Neural crest cell (in vitro differentiated cells): Measurements from ENCODE around the gene BCL2L12. TPM values are rescaled to one million over a fixed set of nuclear protein-coding genes. Genes with fewer than 3 reads are reported as not detected.

Experiments used
- DNase-seq: peaks from one replicate; pipeline ENCODE4 v3.0.0; 2021; ENCODE audit warnings: low read depth, mixed read lengths, low spot score
- H3K27ac Mint-ChIP-seq: one replicate; pipeline ENCODE4 v1.8.0; 2021; ENCODE audit warnings: mild to moderate bottlenecking, mixed read lengths; ENCODE audit not compliant: unreplicated experiment
- H3K27me3 Mint-ChIP-seq: 2 replicates; pipeline ENCODE4 v1.8.0; 2021; ENCODE audit warnings: low read depth, mild to moderate bottlenecking, mixed read lengths
- H3K36me3 Mint-ChIP-seq: 2 replicates; pipeline ENCODE4 v1.8.0; 2021; ENCODE audit warnings: low read depth, mild to moderate bottlenecking, mixed read lengths
- H3K4me1 Mint-ChIP-seq: 2 replicates; pipeline ENCODE4 v1.8.0; 2021; ENCODE audit warnings: mixed read lengths
- H3K4me3 Mint-ChIP-seq: one replicate; pipeline ENCODE4 v1.8.0; 2021; ENCODE audit warnings: mild to moderate bottlenecking, mixed read lengths
- H3K9me3 Mint-ChIP-seq: 2 replicates; pipeline ENCODE4 v1.8.0; 2021; ENCODE audit warnings: mixed read lengths
- CTCF ChIP-seq: fragments of 200-600 bp; sonication (generic); conservative IDR thresholded peaks from 2 replicates; pipeline ENCODE4 v1.5.0; 2021; ENCODE audit warnings: antibody characterized with exemption, mild to moderate bottlenecking
- total RNA-seq: library from RNA; stranded (reverse); gene quantifications from 2 replicates; pipeline ENCODE4 v1.2.1, GENCODE V29; 2021

BCL2L12 gene
- total RNA-seq, 1 donor from 2014 or later: 92.4 TPM

DNA sequence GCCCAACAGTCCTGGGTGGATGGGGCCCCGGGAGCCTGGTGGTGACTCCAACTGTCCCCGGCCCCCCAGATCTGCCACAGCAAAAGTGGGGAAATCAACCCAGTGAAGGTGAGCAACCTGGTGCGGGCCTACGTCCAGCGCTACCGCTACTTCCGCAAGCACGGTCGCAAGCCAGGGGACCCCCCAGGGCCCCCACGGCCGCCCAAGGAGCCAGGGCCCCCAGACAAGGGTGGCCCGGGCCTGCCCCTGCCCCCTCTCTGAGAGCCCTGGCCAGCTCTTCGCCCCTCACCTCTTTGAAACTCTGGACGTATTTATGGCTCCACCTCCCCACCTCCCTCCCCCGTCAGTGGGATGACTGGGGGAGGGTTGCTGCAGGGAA lies 7.6 kb upstream of the BCL2L12 start:
- DNase-seq: no peak

DNA sequence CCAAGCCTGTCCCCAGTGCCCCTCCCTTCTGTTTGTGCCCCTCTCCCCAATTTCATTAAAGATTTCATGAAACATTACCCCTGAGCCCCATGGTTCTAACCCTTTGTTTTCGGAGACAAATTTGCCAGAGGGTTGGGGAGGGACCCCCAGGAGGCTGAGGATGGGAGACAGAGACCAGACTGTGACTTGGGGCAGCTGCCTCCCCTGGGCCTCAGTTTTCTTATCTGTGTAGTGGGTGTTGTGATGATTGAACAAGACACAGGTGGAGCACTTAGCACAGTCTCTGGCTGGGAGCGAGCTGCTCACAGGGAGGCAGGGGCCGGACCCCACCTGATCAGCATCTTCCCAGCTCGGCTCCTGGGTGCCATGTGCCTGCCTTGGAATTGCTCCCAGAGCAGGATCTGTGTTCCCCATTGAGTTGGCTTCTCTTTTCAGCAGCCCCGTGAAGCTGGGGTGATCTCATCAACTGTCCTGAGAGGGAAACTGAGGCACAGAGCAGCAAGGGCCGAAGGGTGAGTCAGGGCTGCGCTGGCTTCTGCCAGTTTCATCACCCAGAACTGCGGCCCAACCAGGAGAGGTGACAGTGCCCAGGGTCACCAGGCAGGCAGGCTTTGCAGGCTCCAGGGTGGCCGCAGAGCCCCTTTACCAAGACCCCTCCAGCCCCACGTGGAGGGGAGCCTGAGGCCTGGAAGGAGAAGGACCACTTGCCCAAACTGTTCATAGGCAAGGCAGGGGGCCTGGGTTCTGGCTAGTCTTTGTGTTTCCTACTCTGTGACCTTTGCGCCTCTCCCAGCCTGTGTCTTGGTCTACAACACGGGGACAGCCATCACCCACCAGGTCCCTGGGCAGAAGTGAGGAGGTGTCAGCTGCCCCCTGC lies 6.9 kb upstream of the BCL2L12 start:
- no peak for DNase-seq
- no peak overlapping the region for H3K4me3 Mint-ChIP-seq
- peaks cover 10% of the 10 kb centered on the region for H3K36me3 Mint-ChIP-seq
- H3K27me3 Mint-ChIP-seq: no peaks in the 10 kb centered on the region
- H3K4me1 Mint-ChIP-seq: peaks cover under 1% of the 10 kb centered on the region
- no peak for TF ChIP-seq CTCF
- no peak overlapping the region for H3K27ac Mint-ChIP-seq
- H3K9me3 Mint-ChIP-seq: no peaks in the 10 kb centered on the region

More for the DNA sequence above, 7.6 kb upstream of the BCL2L12 start:
- peaks cover 10% of the 10 kb centered on the region for H3K36me3 Mint-ChIP-seq
- H3K4me3 Mint-ChIP-seq: no peak overlapping the region
- no peak for TF ChIP-seq CTCF
- no peak overlapping the region for H3K27ac Mint-ChIP-seq
- no peaks in the 10 kb centered on the region for H3K9me3 Mint-ChIP-seq
- H3K27me3 Mint-ChIP-seq: no peaks in the 10 kb centered on the region
- no peaks in the 10 kb centered on the region for H3K4me1 Mint-ChIP-seq

DNA sequence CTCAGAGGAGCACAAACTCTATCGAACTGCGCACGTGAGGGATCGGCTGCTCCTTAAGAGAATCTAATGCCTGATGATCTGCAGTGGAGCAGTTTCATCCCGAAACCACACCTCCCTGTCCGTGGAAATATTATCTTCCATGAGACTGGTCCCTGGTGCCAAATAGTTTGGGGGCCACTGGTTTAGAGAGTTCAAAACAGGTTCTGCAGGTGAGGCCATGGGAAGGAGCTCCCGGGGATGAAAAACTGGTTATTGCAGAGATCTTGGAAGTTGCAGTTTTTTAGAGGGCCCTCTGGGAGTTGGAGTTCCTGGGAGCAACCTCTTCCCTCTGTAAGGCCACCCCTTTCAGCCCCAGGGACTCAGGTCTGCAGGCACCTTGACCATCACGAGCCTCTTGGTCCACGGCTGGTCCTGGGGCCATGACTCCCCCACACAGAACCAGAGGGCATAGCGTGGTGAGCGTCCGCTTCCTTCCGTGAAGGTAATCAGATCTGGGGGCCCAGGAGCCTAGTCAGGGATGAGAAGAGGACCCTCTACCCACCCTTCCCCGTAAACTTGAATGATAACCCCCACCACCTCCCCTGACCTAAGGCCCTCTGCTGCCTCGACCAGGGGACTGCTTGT lies 5.3 kb upstream of the BCL2L12 start:
- Mint-ChIP-seq H3K4me3 (peak overlapping the region; percentile 61), H3K36me3 (peaks cover 12% of the 10 kb centered on the region)

GRCh38 chr19:49662011-49662410 lies 3.7 kb upstream of the BCL2L12 start:
- Mint-ChIP-seq H3K27me3 (peaks cover 10% of the 10 kb centered on the region), H3K4me3 (peak overlapping the region; percentile 23), H3K4me1 (peaks cover 31% of the 10 kb centered on the region), H3K36me3 (peaks cover 9% of the 10 kb centered on the region), H3K27ac (no peak overlapping the region), H3K9me3 (no peaks in the 10 kb centered on the region)
- no peak for TF ChIP-seq CTCF
- DNase-seq: no peak

More for the DNA sequence above, 5.3 kb upstream of the BCL2L12 start:
- no peak overlapping the region for H3K27ac Mint-ChIP-seq
- H3K27me3 Mint-ChIP-seq: peaks cover 6% of the 10 kb centered on the region
- no peak for TF ChIP-seq CTCF
- peaks cover 17% of the 10 kb centered on the region for H3K4me1 Mint-ChIP-seq
- no peaks in the 10 kb centered on the region for H3K9me3 Mint-ChIP-seq
- DNase-seq: no peak

DNA sequence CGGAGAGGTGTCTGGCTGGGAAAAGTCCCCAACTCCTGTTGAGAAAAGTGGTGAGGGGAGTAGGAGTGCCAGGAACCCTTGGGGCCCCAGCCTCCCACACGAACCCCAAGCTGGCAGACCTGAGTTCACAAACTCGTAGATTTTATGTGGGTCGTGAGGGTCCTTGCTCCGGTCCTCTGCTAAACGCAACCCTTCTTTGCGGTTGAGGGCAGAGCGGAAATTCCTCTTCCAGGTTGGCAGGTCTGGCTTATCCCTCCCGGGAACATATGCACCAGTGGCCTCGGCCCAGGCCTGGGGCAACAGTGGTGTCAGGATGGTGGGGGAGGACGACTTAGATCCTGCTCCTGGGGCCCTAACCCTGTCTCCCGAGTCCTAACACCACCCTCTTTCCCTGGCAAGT lies 2.5 kb upstream of the BCL2L12 start:
- H3K27me3 Mint-ChIP-seq: peaks cover 10% of the 10 kb centered on the region
- H3K4me3 Mint-ChIP-seq: peak overlapping the region; percentile 64
- peaks cover 9% of the 10 kb centered on the region for H3K36me3 Mint-ChIP-seq
- TF ChIP-seq CTCF: no peak
- no peak for DNase-seq
- H3K4me1 Mint-ChIP-seq: peaks cover 37% of the 10 kb centered on the region
- H3K9me3 Mint-ChIP-seq: no peaks in the 10 kb centered on the region
- no peak overlapping the region for H3K27ac Mint-ChIP-seq
